G401 (cell line): ENCODE data around the gene EPAS1. TPM values are rescaled to one million over a fixed set of nuclear protein-coding genes. Genes with fewer than 3 reads are reported as not detected.

Experiments used
- total RNA-seq: library from RNA; depleted of rRNA; stranded (reverse); fragments of >200 nt; shearing (Covaris generic); gene quantifications from 2 replicates; pipeline ENCODE4 v1.2.3, GENCODE V29; 2014; rRNA removed

Gene EPAS1
- total RNA-seq, 1 experiment from 2014 or later = 0.03 TPM

Other genes starting within 250 kb of the EPAS1 start
- gene TMEM247, start 182.2 kb downstream of the EPAS1 start, total RNA-seq = not detected in 2 replicates
- gene RHOQ, start 245.1 kb downstream of the EPAS1 start, total RNA-seq = 88.9 and 115 TPM in 2 replicates
- gene ATP6V1E2, start 245.2 kb downstream of the EPAS1 start, total RNA-seq = 6.4 and 21.8 TPM in 2 replicates